DMS79 (cell line): Measurements from ENCODE around the gene MFAP4.
A peak's percentile ranks its signal among the peaks of the same experiment; 100 is the strongest.

Source experiments
- DNase-seq: peaks from one replicate; lab custom pipeline; 2025; lab: John Stamatoyannopoulos, UW

The MFAP4 gene

DNA sequence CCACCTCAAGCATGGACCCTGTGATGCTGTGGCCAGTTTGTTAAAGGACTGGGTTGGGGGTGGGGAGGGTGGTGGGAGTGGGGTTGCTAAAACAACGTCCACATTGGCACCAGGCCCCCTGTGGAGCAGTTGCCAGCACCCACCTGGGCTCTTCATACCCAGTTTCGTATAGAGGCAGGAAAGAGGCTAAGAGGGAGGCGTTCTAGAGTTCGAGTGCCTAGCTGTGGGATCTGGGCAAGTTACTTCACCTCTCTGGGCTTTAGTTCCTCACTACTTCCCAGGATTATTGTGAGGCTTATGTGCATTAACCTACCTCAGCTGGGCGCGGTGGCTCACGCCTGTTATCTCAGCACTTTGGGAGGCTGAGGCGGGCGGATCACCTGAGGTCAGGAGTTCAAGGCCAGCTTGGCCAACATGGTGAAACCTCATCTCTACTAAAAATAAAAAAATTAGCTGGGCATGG is 1.4 kb downstream of the MFAP4 start:
- DNase-seq, result no peak

DNA sequence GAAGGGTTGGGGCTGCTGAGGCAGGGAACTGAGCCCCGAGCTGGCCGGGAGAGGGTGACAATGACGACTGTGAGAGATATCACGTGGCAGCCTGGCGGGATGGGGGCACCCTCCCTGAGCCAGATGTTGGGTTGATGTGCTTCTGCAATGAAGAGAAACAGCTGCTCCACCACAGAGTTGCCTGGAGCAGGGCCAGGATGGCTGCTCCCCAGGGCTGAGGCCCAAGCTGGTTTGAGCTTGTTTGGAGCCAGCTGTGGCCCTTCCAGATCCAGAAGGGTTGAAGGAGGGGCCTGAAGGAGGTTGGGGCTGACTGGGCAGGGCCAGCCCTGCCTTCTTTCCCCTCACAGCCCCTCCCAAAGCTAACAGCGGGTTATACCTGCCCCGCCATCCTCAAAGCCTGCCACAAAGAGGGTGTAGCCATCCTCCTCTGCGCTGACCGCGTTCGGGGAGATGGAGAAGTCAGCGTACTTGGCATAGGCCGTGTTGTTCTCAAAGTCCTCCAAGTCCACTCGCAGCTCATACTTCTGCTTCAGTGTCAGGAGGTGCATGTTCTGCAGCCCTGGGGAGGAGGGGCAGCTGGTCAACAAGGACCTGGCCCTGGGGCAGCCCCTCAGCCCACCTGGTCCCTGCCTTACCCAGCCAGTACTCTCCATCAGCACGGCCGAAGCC is 2.1 kb downstream of the MFAP4 start:
- peak; percentile 53 for DNase-seq

DNA sequence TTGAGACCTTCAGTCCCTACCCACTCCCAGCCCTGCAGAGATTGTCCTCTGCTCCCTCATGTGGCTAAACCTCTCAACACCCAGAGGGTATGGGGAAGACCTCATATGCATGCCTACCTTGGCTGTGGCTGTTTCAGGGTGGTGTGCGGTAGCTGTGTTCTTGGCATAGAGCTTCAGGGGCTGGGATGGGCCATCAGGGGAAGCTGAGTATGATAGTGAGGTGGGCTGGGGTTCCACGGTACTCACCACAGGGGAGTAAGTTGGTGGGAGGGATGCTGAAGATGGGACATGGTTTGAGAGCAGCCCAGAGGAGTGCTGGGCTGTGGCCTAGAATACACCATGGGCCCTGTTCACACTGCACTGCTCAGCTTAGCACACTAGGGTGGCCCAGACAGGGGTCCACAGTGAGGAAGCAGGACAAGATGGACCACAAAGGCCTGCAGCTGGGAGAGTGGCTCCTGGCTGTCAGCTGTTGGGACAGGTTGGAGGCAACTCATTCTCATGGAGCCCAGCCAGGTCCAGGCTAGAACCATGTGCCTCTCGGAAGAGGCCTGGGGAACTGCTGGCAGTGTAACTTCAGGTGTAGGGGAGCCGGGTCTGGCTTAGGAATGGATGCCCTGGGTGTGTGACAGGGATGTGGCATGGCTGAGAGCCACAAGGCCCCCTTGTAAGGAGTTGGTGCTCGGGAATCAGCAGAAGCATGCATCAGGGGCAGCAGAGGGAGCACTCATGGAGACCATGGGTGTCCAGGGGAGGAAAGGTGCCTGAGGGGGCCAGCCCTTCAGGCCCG is 3.1 kb downstream of the MFAP4 start:
- DNase-seq, result no peak

DNA sequence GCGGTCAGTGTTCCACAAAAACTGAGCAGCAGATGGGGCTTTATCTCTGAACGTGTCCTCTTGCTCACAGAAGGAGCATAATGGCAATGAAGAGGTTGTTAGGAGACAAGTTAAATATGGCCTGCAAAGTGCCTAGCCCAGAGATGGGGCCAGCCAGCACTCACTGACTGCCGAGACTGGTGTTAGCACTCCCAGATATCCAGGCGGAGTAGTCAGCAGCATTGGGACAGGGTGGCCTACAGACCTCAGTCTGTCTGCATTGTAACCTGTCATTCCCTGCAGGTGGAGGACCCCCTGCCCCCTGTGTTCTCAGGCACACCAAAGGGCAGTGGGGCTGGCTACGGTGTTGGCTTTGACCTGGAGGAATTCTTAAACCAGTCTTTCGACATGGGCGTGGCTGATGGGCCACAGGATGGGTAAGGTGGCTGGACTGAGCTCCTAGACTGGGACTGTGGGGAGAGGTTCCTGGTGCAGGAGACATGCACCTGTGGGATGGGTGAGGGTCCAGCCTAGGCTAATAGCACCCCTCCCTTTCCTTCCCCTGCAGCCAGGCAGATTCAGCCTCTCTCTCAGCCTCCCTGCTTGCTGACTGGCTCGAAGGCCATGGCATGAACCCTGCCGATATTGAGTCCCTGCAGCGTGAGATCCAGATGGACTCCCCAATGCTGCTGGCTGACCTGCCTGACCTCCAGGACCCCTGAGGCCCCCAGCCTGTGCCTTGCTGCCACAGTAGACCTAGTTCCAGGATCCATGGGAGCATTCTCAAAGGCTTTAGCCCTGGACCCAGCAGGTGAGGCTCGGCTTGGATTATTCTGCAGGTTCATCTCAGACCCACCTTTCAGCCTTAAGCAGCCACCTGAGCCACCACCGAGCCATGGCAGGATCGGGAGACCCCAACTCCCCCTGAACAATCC is 4.2 kb downstream of the MFAP4 start:
- no peak for DNase-seq

DNA sequence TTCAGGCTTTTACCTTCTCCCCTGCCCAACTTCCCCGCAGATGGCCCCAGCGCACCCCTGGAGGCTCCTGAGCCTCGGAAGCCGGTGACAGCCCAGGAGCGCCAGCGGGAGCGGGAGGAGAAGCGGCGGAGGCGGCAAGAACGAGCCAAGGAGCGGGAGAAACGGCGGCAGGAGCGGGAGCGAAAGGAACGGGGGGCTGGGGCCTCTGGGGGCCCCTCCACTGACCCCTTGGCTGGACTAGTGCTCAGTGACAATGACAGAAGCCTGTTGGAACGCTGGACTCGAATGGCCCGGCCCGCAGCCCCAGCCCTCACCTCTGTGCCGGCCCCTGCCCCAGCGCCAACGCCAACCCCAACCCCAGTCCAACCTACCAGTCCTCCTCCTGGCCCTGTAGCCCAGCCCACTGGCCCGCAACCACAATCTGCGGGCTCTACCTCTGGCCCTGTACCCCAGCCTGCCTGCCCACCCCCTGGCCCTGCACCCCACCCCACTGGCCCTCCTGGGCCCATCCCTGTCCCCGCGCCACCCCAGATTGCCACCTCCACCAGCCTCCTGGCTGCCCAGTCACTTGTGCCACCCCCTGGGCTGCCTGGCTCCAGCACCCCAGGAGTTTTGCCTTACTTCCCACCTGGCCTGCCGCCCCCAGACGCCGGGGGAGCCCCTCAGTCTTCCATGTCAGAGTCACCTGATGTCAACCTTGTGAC is 5.1 kb downstream of the MFAP4 start:
- no peak for DNase-seq

DNA sequence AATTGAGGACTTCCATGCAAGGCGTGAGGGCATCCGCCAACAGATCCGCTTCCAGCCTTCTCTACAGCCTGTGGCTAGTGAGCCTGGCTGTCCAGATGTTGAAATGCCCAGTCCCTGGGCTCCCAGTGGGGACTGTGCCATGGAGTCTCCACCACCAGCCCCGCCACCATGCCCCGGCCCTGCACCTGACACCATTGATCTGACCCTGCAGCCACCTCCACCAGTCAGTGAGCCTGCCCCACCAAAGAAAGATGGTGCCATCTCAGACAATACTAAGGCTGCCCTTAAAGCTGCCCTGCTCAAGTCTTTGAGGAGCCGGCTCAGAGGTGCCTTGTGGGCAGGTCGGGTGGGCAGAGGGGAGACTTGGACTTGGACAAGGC is 5.6 kb downstream of the MFAP4 start:
- DNase-seq, result no peak

DNA sequence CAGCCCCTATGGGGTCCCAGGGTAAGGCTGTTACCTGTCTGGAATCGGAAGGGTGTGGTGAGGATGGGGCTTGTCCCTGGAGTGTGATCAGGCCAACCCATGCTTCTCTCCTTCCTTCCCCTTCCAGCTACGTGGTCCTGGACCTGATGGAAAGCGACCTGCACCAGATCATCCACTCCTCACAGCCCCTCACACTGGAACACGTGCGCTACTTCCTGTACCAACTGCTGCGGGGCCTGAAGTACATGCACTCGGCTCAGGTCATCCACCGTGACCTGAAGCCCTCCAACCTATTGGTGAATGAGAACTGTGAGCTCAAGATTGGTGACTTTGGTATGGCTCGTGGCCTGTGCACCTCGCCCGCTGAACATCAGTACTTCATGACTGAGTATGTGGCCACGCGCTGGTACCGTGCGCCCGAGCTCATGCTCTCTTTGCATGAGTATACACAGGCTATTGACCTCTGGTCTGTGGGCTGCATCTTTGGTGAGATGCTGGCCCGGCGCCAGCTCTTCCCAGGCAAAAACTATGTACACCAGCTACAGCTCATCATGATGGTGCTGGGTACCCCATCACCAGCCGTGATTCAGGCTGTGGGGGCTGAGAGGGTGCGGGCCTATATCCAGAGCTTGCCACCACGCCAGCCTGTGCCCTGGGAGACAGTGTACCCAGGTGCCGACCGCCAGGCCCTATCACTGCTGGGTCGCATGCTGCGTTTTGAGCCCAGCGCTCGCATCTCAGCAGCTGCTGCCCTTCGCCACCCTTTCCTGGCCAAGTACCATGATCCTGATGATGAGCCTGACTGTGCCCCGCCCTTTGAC is 6.3 kb downstream of the MFAP4 start:
- no peak for DNase-seq

DNA sequence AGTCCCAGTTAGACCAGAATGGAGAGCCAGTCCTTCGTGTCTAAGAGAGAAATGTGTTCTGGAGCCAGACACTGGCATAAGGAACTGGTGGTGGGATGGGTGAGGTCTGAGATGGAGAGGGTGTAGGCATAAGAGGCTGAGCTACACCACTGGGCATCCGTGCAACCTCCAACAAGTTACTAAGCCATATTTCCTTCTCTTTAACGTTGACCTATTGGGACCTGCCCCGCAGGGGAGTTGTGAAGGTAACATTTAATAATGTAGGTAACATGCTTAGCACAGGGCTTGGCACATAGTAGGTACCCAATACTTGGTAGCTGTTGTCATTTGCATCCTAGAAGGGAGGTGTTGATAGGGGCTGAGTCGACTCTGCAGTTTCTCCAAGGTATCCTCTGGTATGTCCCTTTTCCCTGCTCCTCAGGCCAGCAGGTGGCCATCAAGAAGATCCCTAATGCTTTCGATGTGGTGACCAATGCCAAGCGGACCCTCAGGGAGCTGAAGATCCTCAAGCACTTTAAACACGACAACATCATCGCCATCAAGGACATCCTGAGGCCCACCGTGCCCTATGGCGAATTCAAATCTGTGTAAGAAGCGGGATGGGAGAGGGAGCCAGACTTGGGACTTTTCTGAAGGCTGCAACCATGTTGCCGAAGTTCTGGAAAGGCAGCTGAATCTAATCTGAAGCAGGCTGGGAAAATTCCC is 7.5 kb downstream of the MFAP4 start:
- DNase-seq, result no peak

DNA sequence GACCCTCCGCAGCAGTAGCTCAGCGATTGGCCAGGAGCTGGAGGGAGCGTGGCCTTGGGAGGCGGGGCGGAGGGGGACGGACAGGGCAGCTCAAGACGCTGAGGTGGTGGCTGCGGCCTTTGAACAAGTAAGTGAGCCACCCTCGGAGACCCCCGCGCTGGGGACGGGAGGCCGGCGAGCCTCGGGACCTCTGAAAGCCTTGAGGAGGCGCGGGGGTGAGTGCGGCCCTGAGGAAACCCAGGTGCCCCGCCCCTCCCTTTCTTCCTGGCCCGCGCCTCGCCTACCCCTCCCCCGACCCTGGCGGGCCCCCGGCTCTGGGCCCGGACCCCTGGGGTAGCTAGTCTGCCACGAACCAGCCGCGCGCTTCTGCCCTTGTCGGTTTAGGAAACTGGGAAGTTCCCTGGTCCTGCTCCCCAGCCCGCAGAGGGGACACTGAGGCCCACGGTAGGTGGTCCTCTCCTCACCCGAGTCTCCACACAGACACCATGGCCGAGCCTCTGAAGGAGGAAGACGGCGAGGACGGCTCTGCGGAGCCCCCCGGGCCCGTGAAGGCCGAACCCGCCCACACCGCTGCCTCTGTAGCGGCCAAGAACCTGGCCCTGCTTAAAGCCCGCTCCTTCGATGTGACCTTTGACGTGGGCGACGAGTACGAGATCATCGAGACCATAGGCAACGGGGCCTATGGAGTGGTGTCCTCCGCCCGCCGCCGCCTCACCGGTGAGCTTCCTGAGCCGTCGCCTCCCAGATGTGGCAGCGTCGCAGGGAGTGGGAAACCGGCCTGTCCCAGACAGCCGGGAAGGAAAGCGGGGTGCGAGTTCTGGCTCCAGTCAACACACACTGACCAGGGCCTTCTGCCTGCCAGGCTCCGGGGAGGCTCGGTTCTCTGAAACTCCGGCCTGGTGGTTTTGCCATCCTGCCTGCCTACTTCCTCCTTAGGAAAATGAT is 8.3 kb downstream of the MFAP4 start, which contains the start of gene MAPK7:
MAPK7 (plus strand) TSS at position 83 of the 945 bp plus-strand sequence; CDS start at position 486, 403 bp downstream.
- DNase-seq, result no peak

DNA sequence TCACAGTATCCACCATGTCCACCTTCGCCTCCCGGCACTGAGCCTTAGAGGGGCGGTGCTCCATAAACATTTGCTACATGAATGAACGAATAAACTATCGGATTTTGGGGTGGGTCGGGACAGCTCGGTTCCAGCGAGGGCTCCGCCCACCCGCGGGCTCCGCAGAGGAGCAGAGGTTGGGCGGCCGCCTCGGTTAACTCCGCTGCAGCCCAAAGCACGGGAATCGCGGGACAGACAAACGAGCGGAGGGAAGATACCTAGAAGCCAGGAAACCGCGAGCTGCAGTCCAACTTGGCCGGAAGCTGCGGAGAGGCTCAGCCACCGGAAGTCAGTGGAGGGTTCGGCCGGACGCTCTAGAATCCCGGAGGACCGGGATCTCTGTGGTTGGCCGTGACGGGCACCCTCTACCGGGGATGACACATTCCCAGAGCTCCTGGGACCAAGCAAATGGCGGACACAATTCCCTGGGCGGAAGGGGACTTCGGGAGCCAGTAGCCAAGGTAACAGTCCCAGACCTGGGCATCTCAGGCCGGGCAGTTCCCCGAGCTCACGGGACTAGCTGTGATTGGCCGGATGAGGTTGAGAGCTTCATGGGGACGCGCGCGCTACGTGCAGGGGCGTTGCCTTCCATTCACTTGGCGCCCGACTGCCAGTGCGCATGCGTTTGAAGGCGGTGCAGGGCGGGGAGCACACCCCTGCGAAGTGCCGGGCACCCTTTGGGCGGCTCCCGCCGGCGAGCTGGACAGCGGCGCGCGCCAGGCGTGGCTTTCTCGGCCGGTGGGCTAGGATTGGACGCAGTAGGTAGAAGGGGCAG is 9.2 kb downstream of the MFAP4 start:
- DNase-seq, result peak; percentile 83

DNA sequence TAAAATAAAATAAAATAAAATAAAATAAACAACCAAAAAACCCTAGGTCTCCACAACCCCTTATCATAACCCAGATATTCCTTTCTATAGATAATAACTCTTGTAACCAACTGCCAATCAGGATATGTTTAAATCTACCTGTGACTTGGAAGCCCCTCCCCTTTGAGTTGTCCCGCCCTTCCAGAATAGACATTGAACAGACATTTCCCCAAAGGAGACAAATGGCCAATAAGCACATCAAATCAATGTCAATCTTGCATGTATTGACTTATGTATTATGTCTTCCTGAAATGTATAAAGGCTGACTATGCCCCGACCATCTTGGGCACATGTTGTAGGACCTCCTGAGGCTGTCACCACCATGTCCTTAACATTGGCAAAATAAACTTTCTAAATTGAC is 10.2 kb downstream of the MFAP4 start:
- peak; percentile 22 for DNase-seq

DNA sequence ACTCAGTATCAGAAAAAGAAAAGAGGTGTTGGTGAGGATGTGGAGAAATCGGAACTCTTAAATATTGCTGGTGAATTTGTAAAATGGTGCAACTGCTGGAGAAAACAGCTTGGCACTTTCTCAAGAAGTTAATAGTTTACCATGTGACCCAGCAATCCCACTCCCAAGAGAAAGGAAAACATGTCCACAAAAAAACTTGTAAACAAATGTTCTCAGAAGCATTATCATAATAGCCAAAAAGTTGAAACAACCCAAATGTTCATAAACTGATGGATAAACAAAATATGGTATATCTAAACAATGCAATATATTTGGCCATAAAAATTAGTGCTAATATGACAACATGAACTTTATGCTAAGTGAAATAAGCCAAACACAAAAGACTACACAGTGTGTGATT is 11.3 kb downstream of the MFAP4 start:
- DNase-seq, result no peak

DNA sequence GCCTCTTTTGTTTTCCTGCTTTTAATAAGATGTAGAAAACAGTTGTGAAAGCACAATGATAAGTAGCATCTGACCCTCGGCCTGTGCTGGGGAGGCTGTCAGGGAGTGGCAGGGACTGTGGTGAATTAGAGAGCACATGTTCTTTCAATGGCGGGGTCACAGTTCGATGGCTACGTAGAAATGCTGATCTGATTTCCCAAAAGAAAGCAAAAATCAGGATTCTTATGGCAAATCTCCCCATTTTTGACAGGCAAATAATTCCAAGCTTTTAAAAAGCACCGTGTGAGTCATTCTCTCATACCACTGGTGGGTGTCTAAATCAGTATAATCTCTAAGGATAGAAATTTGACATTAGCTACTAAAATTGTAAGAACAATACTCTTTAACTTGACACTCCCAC is 12.9 kb downstream of the MFAP4 start:
- DNase-seq, result no peak

DNA sequence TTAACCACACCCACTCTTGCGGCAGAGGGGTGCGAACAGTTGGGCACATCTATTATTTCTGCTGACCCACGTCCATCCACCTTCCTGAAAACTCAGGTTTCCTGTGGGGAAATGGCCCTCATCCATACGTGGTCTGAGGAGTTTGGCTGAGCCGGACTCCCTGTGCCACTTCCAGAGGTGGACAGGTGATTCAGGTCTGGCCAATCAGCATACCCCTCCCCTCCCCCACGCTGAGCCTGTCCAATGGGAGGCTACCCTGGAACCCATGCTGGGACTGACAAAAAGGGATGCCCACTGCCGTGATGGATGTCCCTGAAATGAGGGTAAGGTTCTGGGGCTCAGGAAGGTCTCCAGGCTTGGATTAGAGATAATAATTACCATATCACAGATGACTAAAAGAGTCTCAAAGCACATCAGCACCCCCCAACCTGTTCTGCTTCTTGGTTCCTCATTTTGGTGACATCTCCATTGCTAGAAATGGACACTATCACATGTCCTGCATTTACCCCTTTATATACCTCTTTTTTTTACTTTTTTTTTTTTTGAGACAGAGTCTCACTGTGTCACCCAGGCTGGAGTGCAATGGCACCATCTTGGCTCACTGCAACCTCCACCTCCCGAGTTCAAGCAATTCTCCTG is 14.0 kb downstream of the MFAP4 start:
- DNase-seq, result no peak

DNA sequence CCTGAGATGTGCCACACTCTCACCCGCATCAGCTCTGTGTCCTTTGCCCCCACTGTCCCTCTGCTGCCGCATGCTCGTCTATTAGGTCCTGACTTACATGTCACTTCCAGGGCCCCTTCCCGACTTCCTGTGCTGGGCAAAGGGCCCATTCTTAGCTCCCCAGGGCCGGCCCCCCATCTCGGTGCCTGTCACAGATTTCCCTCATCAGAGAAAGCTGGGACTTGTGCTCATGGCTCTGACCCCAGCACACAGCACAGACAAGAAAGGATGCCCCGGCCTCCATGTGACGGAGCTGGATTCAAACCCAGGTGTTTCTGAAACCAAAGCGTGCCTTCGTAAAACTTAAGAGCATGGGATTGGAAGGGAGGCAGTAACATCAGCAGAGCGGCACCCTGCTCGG is 14.6 kb downstream of the MFAP4 start:
- DNase-seq, result no peak

DNA sequence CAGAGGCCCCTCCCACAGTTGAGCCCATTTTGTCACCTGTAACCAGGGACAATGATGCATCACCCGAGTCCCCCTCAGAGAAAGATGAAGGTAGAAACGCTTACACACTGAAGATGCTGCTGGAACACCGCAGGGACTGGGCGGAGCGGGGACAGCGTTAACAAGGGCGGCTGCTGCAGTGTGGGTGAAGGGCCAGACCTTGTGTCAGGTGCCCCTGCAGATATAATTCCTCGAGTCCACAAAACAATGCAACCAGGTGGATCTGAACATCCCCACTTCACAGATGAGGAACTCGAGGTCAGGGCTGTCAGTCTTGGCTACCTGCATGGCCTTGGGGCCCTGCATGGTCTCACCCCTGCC is 15.0 kb downstream of the MFAP4 start:
- DNase-seq, result no peak

DNA sequence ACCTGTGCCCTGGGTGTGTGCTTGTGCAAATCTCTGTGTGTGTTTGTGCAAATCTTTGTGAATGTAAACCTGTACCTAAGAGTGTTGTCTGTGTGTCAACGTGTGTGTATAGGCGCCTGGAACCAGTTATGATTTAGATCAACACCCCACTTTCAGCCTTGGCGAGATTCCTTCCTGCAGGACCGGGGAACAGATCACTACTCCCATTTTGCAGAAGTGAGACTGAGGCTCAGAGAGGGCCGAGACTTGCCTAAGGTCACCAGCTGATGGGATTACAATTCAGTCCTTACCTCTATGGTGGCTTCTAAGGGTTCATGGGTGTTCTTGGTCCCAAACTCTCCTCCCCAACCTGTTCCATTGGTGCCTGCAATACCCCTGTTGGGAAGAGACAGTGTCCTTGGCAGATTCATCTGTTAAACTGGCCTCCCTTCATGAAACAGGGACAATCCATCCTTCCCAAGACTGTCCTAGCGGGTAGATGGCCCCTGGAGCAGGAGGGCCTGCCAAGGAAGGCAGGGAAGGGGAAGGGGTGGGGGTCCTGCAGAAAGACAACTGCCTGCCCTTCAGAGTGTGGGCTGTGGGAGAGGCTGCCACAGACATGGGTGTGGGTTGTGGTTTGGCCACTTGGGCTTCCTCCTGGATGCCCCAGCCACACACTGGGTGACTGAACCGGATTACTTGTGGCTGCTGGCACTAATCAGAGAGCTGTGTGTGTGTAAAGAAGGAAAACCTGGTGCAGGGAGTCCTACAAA is 15.6 kb downstream of the MFAP4 start:
- no peak for DNase-seq
